ENCODE measurements around the gene AJM1.

DNA sequence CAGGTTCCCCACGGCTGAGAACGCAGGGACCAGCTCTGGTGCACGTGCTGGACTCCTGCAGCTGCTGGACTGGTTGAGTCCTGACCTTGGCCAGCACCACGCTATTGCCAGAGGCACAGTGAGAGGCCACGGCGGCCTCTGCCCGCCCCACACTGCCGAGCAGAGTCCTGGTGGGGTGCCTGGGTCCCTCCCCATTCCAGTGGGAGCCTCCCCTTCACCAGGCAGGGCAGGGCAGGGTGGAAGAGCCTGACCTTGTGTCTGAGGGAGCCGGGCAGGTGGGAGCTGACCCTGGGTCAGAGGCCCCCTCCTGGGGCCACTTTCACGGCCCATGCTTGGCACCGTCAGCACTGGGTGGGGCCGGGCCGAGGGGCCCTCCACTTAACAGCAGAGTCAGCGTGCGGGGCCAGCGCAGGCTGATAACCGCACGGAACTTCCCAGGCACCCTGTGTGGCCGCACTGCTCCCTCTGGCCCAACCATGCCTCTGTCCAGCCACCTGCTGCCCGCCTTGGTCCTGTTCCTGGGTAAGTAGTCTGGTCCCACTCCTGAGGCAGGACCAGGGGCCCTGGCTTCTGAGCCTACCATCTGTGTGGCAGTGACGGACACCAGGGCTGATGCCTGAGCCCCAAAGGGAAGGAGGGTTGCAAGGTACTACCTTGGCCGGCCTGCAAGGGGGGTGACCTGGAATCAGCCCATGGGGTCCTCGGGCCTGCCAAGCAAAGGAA lies 9.8 kb downstream of the AJM1 start, which contains the start of gene MAMDC4:
- TF ChIP-seq EZH2 (IDR thresholded peaks at IDR 0.05) (no peak), POLR2AphosphoS5 (IDR thresholded peaks at IDR 0.05; ENCODE audit: borderline replicate concordance, low read depth, low read length) (no peak), FOXP2 (optimal IDR thresholded peaks at IDR 0.05; ENCODE audit: control extremely low read depth, extremely low read length, insufficient read depth) (no peak)

Data from SK-N-MC (cell line).